ENCODE results near the gene FREM1. TPM values are rescaled to one million over a fixed set of nuclear protein-coding genes. Genes with fewer than 3 reads are reported as not detected.

Gene FREM1
- total and polyA plus RNA-seq, 2 of the 13 experiments (the other 11 are each of a cell fraction or from before 2014, with no cell fraction given), result 64.3 to 202 TPM

DNA sequence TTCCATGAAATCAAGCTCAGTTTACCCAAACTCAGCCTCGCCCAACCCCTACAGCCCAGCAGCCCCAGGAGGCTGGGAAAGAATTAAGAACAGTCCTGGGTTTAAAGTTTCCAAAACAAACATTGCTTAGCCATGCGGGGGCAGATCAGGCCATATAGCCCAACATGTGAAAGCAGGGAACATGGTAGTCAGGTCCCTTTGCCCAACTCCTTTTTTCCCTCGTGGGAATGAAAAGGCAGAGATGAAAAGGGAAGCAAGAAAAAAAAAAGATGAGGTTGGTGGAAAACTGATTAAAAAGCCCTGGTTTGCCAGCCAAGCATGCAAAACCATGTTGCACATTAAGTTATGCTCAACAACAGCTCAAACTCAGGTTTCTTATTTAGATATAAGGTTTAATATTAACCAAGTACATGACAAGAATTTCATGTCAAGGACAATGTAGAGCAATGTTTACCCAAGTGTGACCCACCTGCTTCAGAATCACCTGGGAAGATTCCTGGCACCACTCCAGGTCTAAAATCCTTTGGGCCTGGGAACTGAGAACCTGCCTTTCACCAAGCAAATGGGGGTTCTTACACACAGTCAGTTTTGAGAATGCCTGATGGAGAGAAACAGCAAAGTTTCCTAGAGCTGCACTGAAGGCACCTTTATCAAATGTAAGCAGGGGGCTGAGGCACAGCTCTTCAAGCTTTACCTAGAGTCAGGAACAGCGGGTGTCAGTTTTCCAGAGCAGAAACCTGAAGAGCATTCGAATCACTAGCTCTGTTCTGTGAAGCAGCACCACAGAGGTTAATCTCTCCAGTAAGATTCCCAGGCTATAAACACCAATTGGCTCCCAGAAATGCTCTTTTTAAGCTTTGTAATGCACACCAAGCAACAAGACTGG, 1.7 kb downstream of the FREM1 start:
- peak overlapping the region; percentile 85 for H3K4me2 ChIP-seq (ENCODE audit: low read depth, low read length)
- POLR2A ChIA-PET, result interaction anchor here (1.4 kb wide), 1 partner anchor 39 kb away, joined by 3 read pairs; no protein-coding TSS in a partner anchor
- ATAC-seq, result peak; percentile 49
- TF ChIP-seq ZNF703 (CRISPR knock-in tag; IDR thresholded peaks at IDR 0.05; ENCODE audit: borderline replicate concordance), result no peak
- TF ChIP-seq, protein P1, sequence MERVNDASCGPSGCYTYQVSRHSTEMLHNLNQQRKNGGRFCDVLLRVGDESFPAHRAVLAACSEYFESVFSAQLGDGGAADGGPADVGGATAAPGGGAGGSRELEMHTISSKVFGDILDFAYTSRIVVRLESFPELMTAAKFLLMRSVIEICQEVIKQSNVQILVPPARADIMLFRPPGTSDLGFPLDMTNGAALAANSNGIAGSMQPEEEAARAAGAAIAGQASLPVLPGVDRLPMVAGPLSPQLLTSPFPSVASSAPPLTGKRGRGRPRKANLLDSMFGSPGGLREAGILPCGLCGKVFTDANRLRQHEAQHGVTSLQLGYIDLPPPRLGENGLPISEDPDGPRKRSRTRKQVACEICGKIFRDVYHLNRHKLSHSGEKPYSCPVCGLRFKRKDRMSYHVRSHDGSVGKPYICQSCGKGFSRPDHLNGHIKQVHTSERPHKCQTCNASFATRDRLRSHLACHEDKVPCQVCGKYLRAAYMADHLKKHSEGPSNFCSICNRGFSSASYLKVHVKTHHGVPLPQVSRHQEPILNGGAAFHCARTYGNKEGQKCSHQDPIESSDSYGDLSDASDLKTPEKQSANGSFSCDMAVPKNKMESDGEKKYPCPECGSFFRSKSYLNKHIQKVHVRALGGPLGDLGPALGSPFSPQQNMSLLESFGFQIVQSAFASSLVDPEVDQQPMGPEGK (CRISPR knock-in tag; IDR thresholded peaks at IDR 0.05), result peak; percentile 28; the same call in 1 of the 2 replicates
- TF ChIP-seq NPAS2 (CRISPR knock-in tag; IDR thresholded peaks at IDR 0.05; ENCODE audit: borderline replicate concordance), result no peak
- TF ChIP-seq ZNF644 (CRISPR knock-in tag; IDR thresholded peaks at IDR 0.05; ENCODE audit: low read depth), result 0 out of 2 replicates have a peak, but pooled peaks have one; percentile 16
- peak; percentile 28 for TF ChIP-seq ZFY (CRISPR knock-in tag; IDR thresholded peaks at IDR 0.05)
- TF ChIP-seq MTF2 (CRISPR knock-in tag; IDR thresholded peaks at IDR 0.05; ENCODE audit: borderline replicate concordance), result no peak
- peak; percentile 11; the same call in 1 of the 2 replicates for TF ChIP-seq ZMYM4 (CRISPR knock-in tag; IDR thresholded peaks at IDR 0.05)
- TF ChIP-seq PHF21A (CRISPR knock-in tag; IDR thresholded peaks at IDR 0.05), result no peak; the same call in 1 of the 2 replicates
- 0 out of 2 replicates have a peak, but pooled peaks have one; percentile 29 for TF ChIP-seq ZNF615 (CRISPR knock-in tag; IDR thresholded peaks at IDR 0.05; ENCODE audit: borderline replicate concordance)
- TF ChIP-seq GFI1 (CRISPR knock-in tag; IDR thresholded peaks at IDR 0.05; ENCODE audit: borderline replicate concordance), result no peak
- no peak for TF ChIP-seq KAT8 (CRISPR knock-in tag; IDR thresholded peaks at IDR 0.05)
- TF ChIP-seq FOXK1 (CRISPR knock-in tag; IDR thresholded peaks at IDR 0.05; ENCODE audit: borderline replicate concordance, low read depth), result 0 out of 2 replicates have a peak, but pooled peaks have one; percentile 12
- peak; percentile 76; the same call in 1 of the 2 replicates for TF ChIP-seq ZNF816 (CRISPR knock-in tag; IDR thresholded peaks at IDR 0.05; ENCODE audit: borderline replicate concordance)
- 0 out of 2 replicates have a peak, but pooled peaks have one; percentile 40 for TF ChIP-seq PITX1 (CRISPR knock-in tag; IDR thresholded peaks at IDR 0.05)
- TF ChIP-seq, protein P2, sequence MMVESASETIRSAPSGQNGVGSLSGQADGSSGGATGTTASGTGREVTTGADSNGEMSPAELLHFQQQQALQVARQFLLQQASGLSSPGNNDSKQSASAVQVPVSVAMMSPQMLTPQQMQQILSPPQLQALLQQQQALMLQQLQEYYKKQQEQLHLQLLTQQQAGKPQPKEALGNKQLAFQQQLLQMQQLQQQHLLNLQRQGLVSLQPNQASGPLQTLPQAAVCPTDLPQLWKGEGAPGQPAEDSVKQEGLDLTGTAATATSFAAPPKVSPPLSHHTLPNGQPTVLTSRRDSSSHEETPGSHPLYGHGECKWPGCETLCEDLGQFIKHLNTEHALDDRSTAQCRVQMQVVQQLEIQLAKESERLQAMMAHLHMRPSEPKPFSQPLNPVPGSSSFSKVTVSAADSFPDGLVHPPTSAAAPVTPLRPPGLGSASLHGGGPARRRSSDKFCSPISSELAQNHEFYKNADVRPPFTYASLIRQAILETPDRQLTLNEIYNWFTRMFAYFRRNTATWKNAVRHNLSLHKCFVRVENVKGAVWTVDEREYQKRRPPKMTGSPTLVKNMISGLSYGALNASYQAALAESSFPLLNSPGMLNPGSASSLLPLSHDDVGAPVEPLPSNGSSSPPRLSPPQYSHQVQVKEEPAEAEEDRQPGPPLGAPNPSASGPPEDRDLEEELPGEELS (CRISPR knock-in tag; IDR thresholded peaks at IDR 0.05), result peak; percentile 70
- 0 out of 2 replicates have a peak, but pooled peaks have one; percentile 29 for TF ChIP-seq ZSCAN30 (CRISPR knock-in tag; IDR thresholded peaks at IDR 0.05)
- TF ChIP-seq SIX4 (CRISPR knock-in tag; IDR thresholded peaks at IDR 0.05), result no peak
- TF ChIP-seq, protein P3, sequence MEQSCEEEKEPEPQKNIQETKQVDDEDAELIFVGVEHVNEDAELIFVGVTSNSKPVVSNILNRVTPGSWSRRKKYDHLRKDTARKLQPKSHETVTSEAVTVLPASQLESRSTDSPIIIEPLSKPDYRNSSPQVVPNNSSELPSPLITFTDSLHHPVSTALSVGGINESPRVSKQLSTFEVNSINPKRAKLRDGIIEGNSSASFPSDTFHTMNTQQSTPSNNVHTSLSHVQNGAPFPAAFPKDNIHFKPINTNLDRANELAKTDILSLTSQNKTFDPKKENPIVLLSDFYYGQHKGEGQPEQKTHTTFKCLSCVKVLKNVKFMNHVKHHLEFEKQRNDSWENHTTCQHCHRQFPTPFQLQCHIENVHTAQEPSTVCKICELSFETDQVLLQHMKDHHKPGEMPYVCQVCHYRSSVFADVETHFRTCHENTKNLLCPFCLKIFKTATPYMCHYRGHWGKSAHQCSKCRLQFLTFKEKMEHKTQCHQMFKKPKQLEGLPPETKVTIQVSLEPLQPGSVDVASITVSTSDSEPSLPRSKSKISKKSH (CRISPR knock-in tag; IDR thresholded peaks at IDR 0.05; ENCODE audit: borderline replicate concordance), result no peak

More for the DNA sequence above, 1.7 kb downstream of the FREM1 start:
- no TSS peak for BruUV-seq (replicated peaks)
- Histone ChIP-seq H3K9me3 (ENCODE audit: low read length) (no peaks in the 10 kb centered on the region), H3K4me1 (ENCODE audit: insufficient read depth, low read length) (peaks cover 87% of the 10 kb centered on the region), H3K27ac (ENCODE audit: extremely low read length, insufficient read depth, low read length) (peak overlapping the region; percentile 61), H3K79me2 (ENCODE audit: insufficient read depth, low read length) (peaks cover 39% of the 10 kb centered on the region), H3K9ac (ENCODE audit: insufficient read depth, low read depth, low read length) (peak overlapping the region; percentile 62), H4K20me1 (ENCODE audit: insufficient read depth, low read length) (no peaks in the 10 kb centered on the region), H3K27me3 (ENCODE audit: control insufficient read depth in 1 of 2, insufficient read depth in 2 of 2, low read length in 2 of 2) (no peaks in the 10 kb centered on the region; a peak in 2 of 5 replicates), H3K36me3 (replicated peaks in 1 of 2; ENCODE audit: control insufficient read depth in 1 of 2, insufficient read depth in 2 of 2, low read length in 2 of 2) (no peaks in the 10 kb centered on the region), H3K4me3 (replicated peaks in 1 of 3; ENCODE audit: insufficient read depth in 1 of 3, low read depth in 2 of 3, low read length in 3 of 3) (peak overlapping the region in 2 of 3 experiments; percentile 63 to 66; a peak in 4 of 6 replicates), H2AFZ (ENCODE audit: low read length) (no peak overlapping the region)
- intact Hi-C loops (cut with micrococcal nuclease; ENCODE audit: unreplicated experiment), result loop anchor here (2.0 kb wide), 1 partner anchor 52 kb away; no protein-coding TSS in a partner anchor
- WGBS (ENCODE audit: low lambda C conversion rate), result 7% methylated on average over 5 of the region's 5 CpGs
- in situ Hi-C loops (cut with HindIII; ENCODE audit: extremely low pct_ligation_motif_present, low pct_unique_long_range_greater_than_20kb), result no loop called here
- FAIRE-seq, result no peak
- CTCF ChIA-PET (ENCODE audit: low intra/inter-chr PET ratio, low total read pairs), result no interaction called here
- DNase-seq (ENCODE audit: low spot score), result peak; percentile 43
